Neural progenitor cell (in vitro differentiated cells): Measurements from ENCODE around the gene MS4A7. TPM values are rescaled to one million over a fixed set of nuclear protein-coding genes. Genes with fewer than 3 reads are reported as not detected.
A peak's percentile ranks its signal among the peaks of the same experiment; 100 is the strongest.

Experiments
- DNase-seq: peaks from one replicate; pipeline ENCODE4 v3.0.0-alpha.2; 2016; ENCODE audit warnings: low spot score
- H2AFZ ChIP-seq: fragments of 200-600 bp; sonication (generic); replicated peaks from 2 replicates; pipeline ENCODE4 v1.6.1; 2016; ENCODE audit warnings: antibody characterized with exemption
- H3F3A ChIP-seq: fragments of 200-600 bp; sonication (generic); 2 replicates; pipeline ENCODE4 v1.6.1; 2016; ENCODE audit warnings: antibody characterized with exemption, low read depth
- H3K27ac ChIP-seq: fragments of 200-600 bp; sonication (generic); 2 replicates; pipeline ENCODE4 v1.5.1; 2016; ENCODE audit warnings: mild to moderate bottlenecking
- H3K27me3 ChIP-seq: fragments of 200-600 bp; sonication (generic); 2 replicates; pipeline ENCODE4 v1.6.1; 2016; ENCODE audit warnings: mild to moderate bottlenecking, moderate library complexity
- H3K36me3 ChIP-seq: fragments of 200-600 bp; sonication (generic); 2 replicates; pipeline ENCODE4 v1.5.1; 2016
- H3K4me1 ChIP-seq: fragments of 200-600 bp; sonication (generic); 2 replicates; pipeline ENCODE4 v1.6.1; 2016; ENCODE audit warnings: mixed run types
- H3K4me2 ChIP-seq: fragments of 200-600 bp; sonication (generic); 2 replicates; pipeline ENCODE4 v1.6.1; 2016
- H3K4me3 ChIP-seq: fragments of 200-600 bp; sonication (generic); 2 replicates; pipeline ENCODE4 v1.5.1; 2016
- H3K79me2 ChIP-seq: fragments of 200-600 bp; sonication (generic); 2 replicates; pipeline ENCODE4 v1.6.1; 2016; ENCODE audit warnings: low read depth
- H3K9ac ChIP-seq: fragments of 200-600 bp; sonication (generic); 2 replicates; pipeline ENCODE4 v1.6.1; 2016
- H3K9me3 ChIP-seq: fragments of 200-600 bp; sonication (generic); 2 replicates; pipeline ENCODE4 v1.5.1; 2016; ENCODE audit warnings: low read depth
- H4K20me1 ChIP-seq: fragments of 200-600 bp; sonication (generic); 2 replicates; pipeline ENCODE4 v1.6.1; 2016; ENCODE audit warnings: low read depth
- H3K27ac Mint-ChIP-seq: 3 replicates; pipeline ENCODE4 v1.8.0; 2021; ENCODE audit warnings: mixed read lengths
- H3K27me3 Mint-ChIP-seq: 2 replicates; pipeline ENCODE4 v1.8.0; 2022; ENCODE audit warnings: low read depth, mild to moderate bottlenecking, inconsistent platforms, moderate library complexity, mixed read lengths; ENCODE audit not compliant: insufficient read depth
- H3K36me3 Mint-ChIP-seq: 3 replicates; pipeline ENCODE4 v1.8.0; 2021; ENCODE audit warnings: mixed read lengths
- H3K4me1 Mint-ChIP-seq: 3 replicates; pipeline ENCODE4 v1.8.0; 2021; ENCODE audit warnings: mixed read lengths
- H3K4me3 Mint-ChIP-seq: 3 replicates; pipeline ENCODE4 v1.8.0; 2021; ENCODE audit warnings: mild to moderate bottlenecking, moderate library complexity, mixed read lengths
- H3K9me3 Mint-ChIP-seq: 3 replicates; pipeline ENCODE4 v1.8.0; 2020; ENCODE audit warnings: mixed read lengths
- CTCF ChIP-seq: fragments of 200-600 bp; sonication (generic); IDR thresholded peaks from 2 replicates; pipeline ENCODE4 v1.5.1; 2017; ENCODE audit warnings: antibody characterized with exemption, mild to moderate bottlenecking
- EZH2 ChIP-seq: fragments of 200-600 bp; sonication (generic); IDR thresholded peaks from 2 replicates; pipeline ENCODE4 v1.6.1; 2017; ENCODE audit warnings: antibody characterized with exemption, mild to moderate bottlenecking, moderate library complexity
- EZH2phosphoT487 ChIP-seq: fragments of 200-600 bp; sonication (generic); IDR thresholded peaks from 2 replicates; pipeline ENCODE4 v1.6.1; 2017; ENCODE audit warnings: antibody characterized with exemption
- total RNA-seq: library from RNA; depleted of rRNA; stranded (reverse); fragments of >200 nt; gene quantifications from 2 replicates; pipeline ENCODE4 v1.2.3, GENCODE V29; 2015; ENCODE audit warnings: low replicate concordance

The MS4A7 gene
- total RNA-seq, 1 donor from 2014 or later: not detected

- H3K4me1 ChIP-seq: no peaks in the 10 kb centered on the region
- Mint-ChIP-seq H3K9me3 (no peaks in the 10 kb centered on the region), H3K27me3 (peaks cover 4% of the 10 kb centered on the region), H3K36me3 (no peaks in the 10 kb centered on the region), H3K27ac (no peak within 1 kb of the TSS), H3K4me1 (peaks cover 9% of the 10 kb centered on the region), H3K4me3 (no peak within 1 kb of the TSS)
- no peaks in the 10 kb centered on the region for H3F3A ChIP-seq
- H3K27me3 ChIP-seq: no peaks in the 10 kb centered on the region
- H3K4me3 ChIP-seq: no peak within 1 kb of the TSS
- no peak within 1 kb of the TSS for H2AFZ ChIP-seq
- DNase-seq: no peak
- H3K36me3 ChIP-seq: no peaks in the 10 kb centered on the region
- H3K27ac ChIP-seq: no peak within 1 kb of the TSS
- H3K79me2 ChIP-seq: no peaks in the 10 kb centered on the region
- no peaks in the 10 kb centered on the region for H3K9me3 ChIP-seq
- TF ChIP-seq EZH2phosphoT487: no peak
- no peak for TF ChIP-seq EZH2
- no peak for TF ChIP-seq CTCF
- H3K9ac ChIP-seq: no peak within 1 kb of the TSS
- H4K20me1 ChIP-seq: no peaks in the 10 kb centered on the region
- no peak within 1 kb of the TSS for H3K4me2 ChIP-seq
Observed at GRCh38 chr11:60429272-60429671, 50.9 kb downstream of the MS4A7 start, which contains the start of gene MS4A5. MS4A5 (plus strand) TSS chr11:60429572; CDS start chr11:60429675, 103 bp downstream.

DNA sequence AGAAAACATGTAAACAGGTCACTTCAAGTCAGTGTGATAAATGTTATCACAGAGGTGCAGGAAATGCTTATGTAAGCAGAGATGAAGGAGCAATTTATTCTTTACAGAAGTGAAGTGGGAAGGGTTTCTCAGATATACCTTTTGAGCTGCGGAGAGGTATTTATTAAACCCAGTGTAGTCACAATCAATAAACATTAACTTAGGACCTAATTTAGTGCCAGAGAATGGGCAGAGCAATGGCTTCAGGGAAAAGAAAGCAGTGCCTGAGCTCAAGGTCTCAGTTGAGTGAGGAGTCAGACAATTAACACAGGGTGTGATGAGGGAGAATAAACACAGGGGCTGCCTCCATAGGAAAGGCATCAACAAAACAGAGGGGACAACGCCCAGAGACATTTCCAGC lies 52.9 kb downstream of the MS4A7 start:
- H3K27ac Mint-ChIP-seq: no peak overlapping the region
- no peak for DNase-seq
- Histone ChIP-seq H3F3A (no peaks in the 10 kb centered on the region), H3K36me3 (no peaks in the 10 kb centered on the region), H3K4me3 (no peak overlapping the region), H3K4me1 (no peaks in the 10 kb centered on the region), H3K9ac (no peak overlapping the region), H3K27me3 (no peaks in the 10 kb centered on the region), H3K9me3 (no peaks in the 10 kb centered on the region), H2AFZ (no peak overlapping the region), H3K4me2 (no peak overlapping the region), H3K27ac (no peak overlapping the region), H3K79me2 (no peaks in the 10 kb centered on the region), H4K20me1 (no peaks in the 10 kb centered on the region)
- no peaks in the 10 kb centered on the region for H3K36me3 Mint-ChIP-seq
- peaks cover 5% of the 10 kb centered on the region for H3K4me1 Mint-ChIP-seq
- TF ChIP-seq EZH2 (no peak), CTCF (no peak), EZH2phosphoT487 (no peak)
- no peak overlapping the region for H3K4me3 Mint-ChIP-seq
- peaks cover 3% of the 10 kb centered on the region for H3K9me3 Mint-ChIP-seq
- peaks cover 4% of the 10 kb centered on the region for H3K27me3 Mint-ChIP-seq

DNA sequence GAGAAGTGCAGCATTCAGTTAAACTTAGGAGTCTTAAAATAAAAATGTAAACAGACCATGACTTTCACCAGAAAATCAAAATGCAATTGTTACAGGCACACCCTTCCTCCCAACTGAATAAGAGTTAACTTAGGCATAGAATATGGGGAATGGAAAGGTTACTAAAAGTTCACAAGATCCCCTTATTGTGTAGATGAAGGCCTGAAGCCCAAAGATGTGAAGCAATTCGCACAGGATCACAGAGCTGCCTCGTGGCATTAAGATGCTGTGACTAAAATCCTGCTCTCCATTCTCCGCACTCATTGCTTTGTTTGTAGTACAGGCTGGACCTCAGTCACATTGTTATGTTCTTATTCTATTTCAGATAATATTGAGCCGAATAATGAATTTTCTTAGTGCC lies 55.1 kb downstream of the MS4A7 start:
- H4K20me1 ChIP-seq: no peaks in the 10 kb centered on the region
- H3K9ac ChIP-seq: no peak overlapping the region
- H3K27ac Mint-ChIP-seq: no peak overlapping the region
- H3K27me3 ChIP-seq: no peaks in the 10 kb centered on the region
- H3K4me2 ChIP-seq: no peak overlapping the region
- peaks cover 3% of the 10 kb centered on the region for H3K9me3 Mint-ChIP-seq
- H3F3A ChIP-seq: no peaks in the 10 kb centered on the region
- H2AFZ ChIP-seq: peak overlapping the region; percentile 50
- H3K4me1 ChIP-seq: no peaks in the 10 kb centered on the region
- TF ChIP-seq EZH2 (no peak), CTCF (no peak), EZH2phosphoT487 (no peak)
- H3K4me1 Mint-ChIP-seq: peaks cover 3% of the 10 kb centered on the region
- no peaks in the 10 kb centered on the region for H3K36me3 Mint-ChIP-seq
- H3K4me3 ChIP-seq: no peak overlapping the region
- no peaks in the 10 kb centered on the region for H3K9me3 ChIP-seq
- H3K36me3 ChIP-seq: no peaks in the 10 kb centered on the region
- no peak overlapping the region for H3K27ac ChIP-seq
- H3K4me3 Mint-ChIP-seq: no peak overlapping the region
- peaks cover 4% of the 10 kb centered on the region for H3K27me3 Mint-ChIP-seq
- H3K79me2 ChIP-seq: no peaks in the 10 kb centered on the region
- no peak for DNase-seq

Other genes starting within 250 kb of the MS4A7 start
- gene MS4A6A, start 195.4 kb upstream of the MS4A7 start, total RNA-seq: not detected in 2 replicates
- not detected in 2 replicates for gene MS4A4E, start 135.4 kb upstream of the MS4A7 start, total RNA-seq
- gene MS4A4A, start 97.9 kb upstream of the MS4A7 start, total RNA-seq: not detected in 2 replicates
- not detected in 2 replicates for gene MS4A6E, start 51.3 kb upstream of the MS4A7 start, total RNA-seq
- gene MS4A14, start 17.9 kb downstream of the MS4A7 start, total RNA-seq: not detected in 2 replicates
- not detected in 2 replicates for gene MS4A5, start 51.0 kb downstream of the MS4A7 start, total RNA-seq
- gene MS4A1, start 77.3 kb downstream of the MS4A7 start, total RNA-seq: not detected in 2 replicates
- gene MS4A12, start 114.2 kb downstream of the MS4A7 start, total RNA-seq: not detected in 2 replicates
- not detected in 2 replicates for gene MS4A13, start 136.9 kb downstream of the MS4A7 start, total RNA-seq